Measurements from ENCODE around the gene UNC5CL.

Gene UNC5CL

GRCh38 chr6:41014780-41015179 lies 24.2 kb downstream of the UNC5CL start:
- no peak overlapping the region for H2AFZ ChIP-seq (ENCODE audit: low read depth, low read length)
- peak overlapping the region; percentile 61 for H2AK5ac ChIP-seq (ENCODE audit: low read length, severe bottlenecking)
- H4K91ac ChIP-seq (ENCODE audit: low read length), result no peak overlapping the region
- no peak for DNase-seq
- H2BK5ac ChIP-seq (ENCODE audit: low read depth, low read length, poor library complexity, severe bottlenecking), result no peak overlapping the region
- H2BK12ac ChIP-seq (ENCODE audit: low read length in 2 of 2), result no peak overlapping the region
- no peak overlapping the region for H2BK15ac ChIP-seq (ENCODE audit: low read depth, poor library complexity, severe bottlenecking)
- no peak overlapping the region for H3K14ac ChIP-seq (ENCODE audit: low read length in 2 of 2)
- H3K4me2 ChIP-seq (ENCODE audit: low read length, poor library complexity, severe bottlenecking), result no peak overlapping the region
- H4K8ac ChIP-seq (ENCODE audit: low read length), result no peak overlapping the region
- H3K9me3 ChIP-seq (ENCODE audit: control insufficient read depth, low read length), result no peaks in the 10 kb centered on the region
- H3K36me3 ChIP-seq (ENCODE audit: control insufficient read depth in 1 of 2, insufficient read depth in 2 of 2, low read depth in 1 of 2, low read length in 2 of 2), result no peaks in the 10 kb centered on the region
- no peak overlapping the region for H3K9ac ChIP-seq (ENCODE audit: low read length)
- 97% methylated on average over 3 of the region's 4 CpGs for WGBS
- H2BK120ac ChIP-seq (ENCODE audit: low read depth, low read length), result no peak overlapping the region
- H3K4me1 ChIP-seq (ENCODE audit: control insufficient read depth, insufficient read depth, low read depth, low read length), result peaks cover 6% of the 10 kb centered on the region
- no peak overlapping the region for H3K4me3 ChIP-seq (ENCODE audit: insufficient read depth in 1 of 2, low read depth in 1 of 2, low read length in 2 of 2)
- no peaks in the 10 kb centered on the region for H3K27me3 ChIP-seq (ENCODE audit: control insufficient read depth in 1 of 2, insufficient read depth in 1 of 2, low read length in 2 of 2)
- no peak overlapping the region for H3K23ac ChIP-seq (ENCODE audit: low read length in 2 of 2)
- H3K4ac ChIP-seq (ENCODE audit: low read depth in 1 of 2, low read length in 2 of 2), result no peak overlapping the region
- no peaks in the 10 kb centered on the region for H3K79me1 ChIP-seq (replicated peaks; ENCODE audit: low read length, poor library complexity, severe bottlenecking)
- no peak overlapping the region for H3K27ac ChIP-seq (ENCODE audit: low read length, poor library complexity, severe bottlenecking)
- H3K18ac ChIP-seq (ENCODE audit: low read depth in 1 of 2, low read length in 2 of 2), result no peak overlapping the region

- WGBS, result 94% methylated on average over 3 of the region's 5 CpGs
- Histone ChIP-seq H3K23ac (ENCODE audit: low read length in 2 of 2) (no peak overlapping the region), H3K9ac (ENCODE audit: low read length) (no peak overlapping the region), H2BK120ac (ENCODE audit: low read depth, low read length) (no peak overlapping the region), H3K27ac (ENCODE audit: low read length, poor library complexity, severe bottlenecking) (peak overlapping the region; percentile 91), H2AK5ac (ENCODE audit: low read length, severe bottlenecking) (peak overlapping the region; percentile 79), H4K8ac (ENCODE audit: low read length) (no peak overlapping the region), H3K9me3 (ENCODE audit: control insufficient read depth, low read length) (no peaks in the 10 kb centered on the region), H3K79me1 (replicated peaks; ENCODE audit: low read length, poor library complexity, severe bottlenecking) (no peaks in the 10 kb centered on the region), H4K91ac (ENCODE audit: low read length) (no peak overlapping the region), H3K4me2 (ENCODE audit: low read length, poor library complexity, severe bottlenecking) (peak overlapping the region; percentile 44), H2AFZ (ENCODE audit: low read depth, low read length) (no peak overlapping the region), H3K14ac (ENCODE audit: low read length in 2 of 2) (no peak overlapping the region), H3K27me3 (ENCODE audit: control insufficient read depth in 1 of 2, insufficient read depth in 1 of 2, low read length in 2 of 2) (peaks cover 0 to 7% of the 10 kb centered on the region in 2 experiments), H2BK15ac (ENCODE audit: low read depth, poor library complexity, severe bottlenecking) (no peak overlapping the region), H3K18ac (ENCODE audit: low read depth in 1 of 2, low read length in 2 of 2) (no peak overlapping the region), H2BK12ac (ENCODE audit: low read length in 2 of 2) (no peak overlapping the region), H3K36me3 (ENCODE audit: control insufficient read depth in 1 of 2, insufficient read depth in 2 of 2, low read depth in 1 of 2, low read length in 2 of 2) (no peaks in the 10 kb centered on the region), H2BK5ac (ENCODE audit: low read depth, low read length, poor library complexity, severe bottlenecking) (no peak overlapping the region), H3K4me1 (ENCODE audit: control insufficient read depth, insufficient read depth, low read depth, low read length) (peaks cover 6% of the 10 kb centered on the region), H3K4me3 (ENCODE audit: insufficient read depth in 1 of 2, low read depth in 1 of 2, low read length in 2 of 2) (no peak overlapping the region), H3K4ac (ENCODE audit: low read depth in 1 of 2, low read length in 2 of 2) (no peak overlapping the region)
- DNase-seq, result no peak
Observed at GRCh38 chr6:41013466-41014153, 25.4 kb downstream of the UNC5CL start.

- Histone ChIP-seq H3K4me2 (ENCODE audit: low read length, poor library complexity, severe bottlenecking) (no peak overlapping the region), H2BK5ac (ENCODE audit: low read depth, low read length, poor library complexity, severe bottlenecking) (no peak overlapping the region), H2BK120ac (ENCODE audit: low read depth, low read length) (no peak overlapping the region), H3K27me3 (ENCODE audit: control insufficient read depth in 1 of 2, insufficient read depth in 1 of 2, low read length in 2 of 2) (peaks cover 0 to 12% of the 10 kb centered on the region in 2 experiments), H3K36me3 (ENCODE audit: control insufficient read depth in 1 of 2, insufficient read depth in 2 of 2, low read depth in 1 of 2, low read length in 2 of 2) (no peaks in the 10 kb centered on the region), H3K4ac (ENCODE audit: low read depth in 1 of 2, low read length in 2 of 2) (no peak overlapping the region), H4K8ac (ENCODE audit: low read length) (no peak overlapping the region), H4K91ac (ENCODE audit: low read length) (no peak overlapping the region), H2AFZ (ENCODE audit: low read depth, low read length) (no peak overlapping the region), H3K18ac (ENCODE audit: low read depth in 1 of 2, low read length in 2 of 2) (no peak overlapping the region), H3K27ac (ENCODE audit: low read length, poor library complexity, severe bottlenecking) (no peak overlapping the region), H3K4me3 (ENCODE audit: insufficient read depth in 1 of 2, low read depth in 1 of 2, low read length in 2 of 2) (no peak overlapping the region), H3K23ac (ENCODE audit: low read length in 2 of 2) (no peak overlapping the region), H2BK15ac (ENCODE audit: low read depth, poor library complexity, severe bottlenecking) (no peak overlapping the region), H2BK12ac (ENCODE audit: low read length in 2 of 2) (no peak overlapping the region), H3K9ac (ENCODE audit: low read length) (no peak overlapping the region), H2AK5ac (ENCODE audit: low read length, severe bottlenecking) (peak overlapping the region; percentile 55), H3K4me1 (ENCODE audit: control insufficient read depth, insufficient read depth, low read depth, low read length) (peaks cover 6% of the 10 kb centered on the region), H3K9me3 (ENCODE audit: control insufficient read depth, low read length) (no peaks in the 10 kb centered on the region), H3K79me1 (replicated peaks; ENCODE audit: low read length, poor library complexity, severe bottlenecking) (no peaks in the 10 kb centered on the region), H3K14ac (ENCODE audit: low read length in 2 of 2) (no peak overlapping the region)
- no peak for DNase-seq
- WGBS, result 96% methylated on average over 2 of the region's 2 CpGs
Observed at GRCh38 chr6:41011673-41012072, 27.3 kb downstream of the UNC5CL start.

GRCh38 chr6:41009669-41010068 lies 29.4 kb downstream of the UNC5CL start:
- Histone ChIP-seq H3K9ac (ENCODE audit: low read length) (no peak overlapping the region), H3K9me3 (ENCODE audit: control insufficient read depth, low read length) (no peaks in the 10 kb centered on the region), H3K27me3 (ENCODE audit: control insufficient read depth in 1 of 2, insufficient read depth in 1 of 2, low read length in 2 of 2) (peaks cover 0 to 12% of the 10 kb centered on the region in 2 experiments), H3K18ac (ENCODE audit: low read depth in 1 of 2, low read length in 2 of 2) (no peak overlapping the region), H3K79me1 (replicated peaks; ENCODE audit: low read length, poor library complexity, severe bottlenecking) (no peaks in the 10 kb centered on the region), H3K27ac (ENCODE audit: low read length, poor library complexity, severe bottlenecking) (no peak overlapping the region), H3K4me3 (ENCODE audit: insufficient read depth in 1 of 2, low read depth in 1 of 2, low read length in 2 of 2) (no peak overlapping the region), H3K23ac (ENCODE audit: low read length in 2 of 2) (no peak overlapping the region), H3K36me3 (ENCODE audit: control insufficient read depth in 1 of 2, insufficient read depth in 2 of 2, low read depth in 1 of 2, low read length in 2 of 2) (no peaks in the 10 kb centered on the region), H2BK15ac (ENCODE audit: low read depth, poor library complexity, severe bottlenecking) (no peak overlapping the region), H2AFZ (ENCODE audit: low read depth, low read length) (no peak overlapping the region), H3K4me2 (ENCODE audit: low read length, poor library complexity, severe bottlenecking) (no peak overlapping the region), H3K4ac (ENCODE audit: low read depth in 1 of 2, low read length in 2 of 2) (no peak overlapping the region), H2BK12ac (ENCODE audit: low read length in 2 of 2) (no peak overlapping the region), H2AK5ac (ENCODE audit: low read length, severe bottlenecking) (no peak overlapping the region), H3K14ac (ENCODE audit: low read length in 2 of 2) (no peak overlapping the region), H2BK5ac (ENCODE audit: low read depth, low read length, poor library complexity, severe bottlenecking) (no peak overlapping the region), H3K4me1 (ENCODE audit: control insufficient read depth, insufficient read depth, low read depth, low read length) (peaks cover 5% of the 10 kb centered on the region), H4K8ac (ENCODE audit: low read length) (no peak overlapping the region), H4K91ac (ENCODE audit: low read length) (no peak overlapping the region), H2BK120ac (ENCODE audit: low read depth, low read length) (no peak overlapping the region)
- 100% methylated on average over 1 of the region's 1 CpG for WGBS
- DNase-seq, result no peak

All from mesenchymal stem cell (in vitro differentiated cells and primary cell).